GM12891 (cell line): ENCODE measurements around the gene TMBIM1.

Experiments used
- DNase-seq: peaks from one replicate; pipeline ENCODE4 v3.0.0; 2011; ENCODE audit warnings: low spot score; ENCODE audit not compliant: insufficient read length
- FAIRE-seq: peaks from 2 replicates; lab custom pipeline; 2011; peaks lifted over from hg19 to GRCh38; lab: Jason Lieb, UNC
- PAX5 ChIP-seq: IDR thresholded peaks from 2 replicates; pipeline ENCODE4 v1.6.1; 2011; ENCODE audit warnings: low read length, moderate library complexity, mild to moderate bottlenecking; ENCODE audit not compliant: insufficient read depth, severe bottlenecking
- POLR2A ChIP-seq: IDR thresholded peaks from 2 replicates; pipeline ENCODE4 v1.6.1; 2011; ENCODE audit warnings: low read depth, low read length, control low read depth
- POLR2AphosphoS5 ChIP-seq: IDR thresholded peaks from 2 replicates; pipeline ENCODE4 v1.6.1; 2011; ENCODE audit warnings: low read depth, low read length, control low read depth
- POU2F2 ChIP-seq: IDR thresholded peaks from 2 replicates; pipeline ENCODE4 v1.6.1; 2011; ENCODE audit warnings: low read depth, mild to moderate bottlenecking, control low read depth, low read length, moderate library complexity
- SPI1 ChIP-seq: IDR thresholded peaks from 2 replicates; pipeline ENCODE4 v1.6.1; 2011; ENCODE audit warnings: low read depth, low read length, control low read depth
- TAF1 ChIP-seq: IDR thresholded peaks from 2 replicates; pipeline ENCODE4 v1.6.1; 2011; ENCODE audit warnings: low read depth, low read length, control low read depth

Gene TMBIM1

GRCh38 chr2:218236829-218237228 is 55.5 kb downstream of the TMBIM1 start:
- TF ChIP-seq TAF1, result no peak
- TF ChIP-seq POLR2A, result no peak
- no peak for TF ChIP-seq SPI1
- TF ChIP-seq POLR2AphosphoS5, result no peak
- no peak for TF ChIP-seq POU2F2
- TF ChIP-seq PAX5, result no peak
- DNase-seq (no peak), FAIRE-seq (no peak)

- TF ChIP-seq SPI1, result no peak
- TF ChIP-seq POLR2AphosphoS5, result no peak
- TF ChIP-seq TAF1, result no peak
- TF ChIP-seq POLR2A, result no peak
- no peak for TF ChIP-seq POU2F2
- TF ChIP-seq PAX5, result no peak
- DNase-seq (no peak), FAIRE-seq (no peak)
Observed at GRCh38 chr2:218235017-218235416, 57.3 kb downstream of the TMBIM1 start.

- TF ChIP-seq POU2F2, result no peak
- TF ChIP-seq PAX5, result no peak
- no peak for DNase-seq
- no peak for FAIRE-seq
Observed at GRCh38 chr2:218234521-218234920, 57.8 kb downstream of the TMBIM1 start.

GRCh38 chr2:218233543-218233942 is 58.8 kb downstream of the TMBIM1 start:
- DNase-seq, result no peak
- TF ChIP-seq TAF1, result no peak
- TF ChIP-seq POU2F2, result no peak
- no peak for TF ChIP-seq SPI1
- no peak for TF ChIP-seq POLR2A
- no peak for TF ChIP-seq POLR2AphosphoS5
- TF ChIP-seq PAX5, result no peak

GRCh38 chr2:218230882-218231281 is 61.4 kb downstream of the TMBIM1 start:
- DNase-seq (no peak), FAIRE-seq (peak; percentile 80)
- TF ChIP-seq POLR2AphosphoS5 (no peak), POU2F2 (no peak), SPI1 (no peak), POLR2A (no peak), PAX5 (no peak), TAF1 (no peak)

More at GRCh38 chr2:218233543-218233942, 58.8 kb downstream of the TMBIM1 start:
- FAIRE-seq, result no peak

- no peak for DNase-seq
- no peak for FAIRE-seq
Observed at GRCh38 chr2:218229851-218230250, 62.5 kb downstream of the TMBIM1 start.

GRCh38 chr2:218229239-218229638 is 63.1 kb downstream of the TMBIM1 start:
- DNase-seq (peak; percentile 42), FAIRE-seq (peak; percentile 74)
- TF ChIP-seq SPI1 (peak; percentile 51; the same call in 1 of the 2 replicates), POLR2A (no peak), POU2F2 (no peak), PAX5 (no peak), POLR2AphosphoS5 (no peak), TAF1 (no peak)

More at GRCh38 chr2:218229851-218230250, 62.5 kb downstream of the TMBIM1 start:
- no peak for TF ChIP-seq SPI1
- no peak for TF ChIP-seq POU2F2
- TF ChIP-seq POLR2AphosphoS5, result peak; percentile 35; the same call in 1 of the 2 replicates
- no peak for TF ChIP-seq PAX5
- TF ChIP-seq POLR2A, result no peak
- no peak for TF ChIP-seq TAF1

GRCh38 chr2:218228366-218229090 is 63.8 kb downstream of the TMBIM1 start:
- FAIRE-seq, result no peak
- TF ChIP-seq TAF1 (no peak), POU2F2 (no peak), POLR2AphosphoS5 (0 out of 2 replicates have a peak, but pooled peaks have one; percentile 18), POLR2A (no peak), SPI1 (no peak)
- DNase-seq, result no peak

GRCh38 chr2:218226903-218227302 is 65.4 kb downstream of the TMBIM1 start:
- no peak for FAIRE-seq
- TF ChIP-seq POLR2AphosphoS5, result 0 out of 2 replicates have a peak, but pooled peaks have one; percentile 26
- TF ChIP-seq POU2F2, result no peak
- TF ChIP-seq PAX5, result no peak
- TF ChIP-seq POLR2A, result 0 out of 2 replicates have a peak, but pooled peaks have one; percentile 23
- DNase-seq, result no peak
